SK-N-MC (cell line): Measurements from ENCODE around the gene QSOX2.

Experiments used
- DNase-seq: peaks from one replicate; pipeline ENCODE4 v3.0.0-alpha.2; 2011; ENCODE audit warnings: low read depth, low spot score
- H3K27ac ChIP-seq: fragments of 200-600 bp; sonication (generic); 2 replicates; pipeline ENCODE4 v1.5.1; 2016; ENCODE audit warnings: mixed run types
- H3K36me3 ChIP-seq: fragments of 200-600 bp; sonication (generic); 2 replicates; pipeline ENCODE4 v1.6.1; 2017; ENCODE audit warnings: antibody characterized with exemption, low read length, mixed read lengths; ENCODE audit not compliant: insufficient read depth
- H3K4me3 ChIP-seq: fragments of 200-600 bp; sonication (generic); 2 replicates; pipeline ENCODE4 v1.5.1; 2016
- H3K9ac ChIP-seq: fragments of 200-600 bp; sonication (generic); 2 replicates; pipeline ENCODE4 v1.8.0; 2017; ENCODE audit warnings: mixed run types, mixed read lengths; ENCODE audit not compliant: insufficient read length
- H3K9me3 ChIP-seq: fragments of 200-600 bp; sonication (generic); 2 replicates; pipeline ENCODE4 v1.6.1; 2017; ENCODE audit warnings: low read depth, mild to moderate bottlenecking, antibody characterized with exemption, low read length, moderate library complexity, mixed read lengths
- EZH2 ChIP-seq: fragments of 200-600 bp; sonication (generic); IDR thresholded peaks from one replicate; pipeline ENCODE4 v1.6.1; 2017; ENCODE audit warnings: antibody characterized with exemption
- FOXP2 ChIP-seq: optimal IDR thresholded peaks from 2 replicates; pipeline ENCODE3; 2011; ENCODE audit warnings: mild to moderate bottlenecking, moderate library complexity; ENCODE audit not compliant: insufficient read depth; ENCODE audit errors: extremely low read length, control extremely low read depth
- POLR2AphosphoS5 ChIP-seq: IDR thresholded peaks from 2 replicates; pipeline ENCODE4 v1.6.1; 2012; ENCODE audit warnings: mild to moderate bottlenecking, low read depth, low read length, borderline replicate concordance

Gene QSOX2

GRCh38 chr9:136278221-136278620 lies 32.6 kb upstream of the QSOX2 start:
- Histone ChIP-seq H3K4me3 (no peak overlapping the region), H3K36me3 (no peaks in the 10 kb centered on the region), H3K9me3 (no peaks in the 10 kb centered on the region), H3K9ac (no peak overlapping the region), H3K27ac (no peak overlapping the region)
- no peak for DNase-seq
- TF ChIP-seq EZH2 = no peak

GRCh38 chr9:136277746-136278145 lies 32.1 kb upstream of the QSOX2 start:
- no peak overlapping the region for H3K9ac ChIP-seq
- TF ChIP-seq FOXP2 (no peak), EZH2 (no peak), POLR2AphosphoS5 (no peak)
- DNase-seq = no peak
- H3K4me3 ChIP-seq = no peak overlapping the region
- H3K27ac ChIP-seq = no peak overlapping the region
- H3K36me3 ChIP-seq = no peaks in the 10 kb centered on the region
- H3K9me3 ChIP-seq = no peaks in the 10 kb centered on the region

- Histone ChIP-seq H3K36me3 (no peaks in the 10 kb centered on the region), H3K9me3 (no peaks in the 10 kb centered on the region), H3K27ac (no peak overlapping the region), H3K4me3 (no peak overlapping the region), H3K9ac (no peak overlapping the region)
- TF ChIP-seq EZH2 = no peak
- no peak for TF ChIP-seq POLR2AphosphoS5
- no peak for TF ChIP-seq FOXP2
- no peak for DNase-seq
Measured at GRCh38 chr9:136276716-136277115, 31.1 kb upstream of the QSOX2 start.

- Histone ChIP-seq H3K36me3 (no peaks in the 10 kb centered on the region), H3K4me3 (no peak overlapping the region), H3K9me3 (no peaks in the 10 kb centered on the region), H3K9ac (no peak overlapping the region), H3K27ac (no peak overlapping the region)
- TF ChIP-seq POLR2AphosphoS5 = no peak
- no peak for TF ChIP-seq FOXP2
- no peak for TF ChIP-seq EZH2
- no peak for DNase-seq
Measured at GRCh38 chr9:136275655-136276429, 30.2 kb upstream of the QSOX2 start.

- DNase-seq = no peak
- Histone ChIP-seq H3K4me3 (no peak overlapping the region), H3K9ac (no peak overlapping the region), H3K9me3 (no peaks in the 10 kb centered on the region), H3K36me3 (no peaks in the 10 kb centered on the region), H3K27ac (no peak overlapping the region)
- TF ChIP-seq EZH2 (no peak), FOXP2 (no peak), POLR2AphosphoS5 (no peak)
Measured at GRCh38 chr9:136274786-136275654, 29.4 kb upstream of the QSOX2 start.

GRCh38 chr9:136273921-136274785 lies 28.5 kb upstream of the QSOX2 start:
- Histone ChIP-seq H3K4me3 (no peak overlapping the region), H3K36me3 (no peaks in the 10 kb centered on the region), H3K9me3 (no peaks in the 10 kb centered on the region), H3K9ac (no peak overlapping the region), H3K27ac (no peak overlapping the region)
- no peak for TF ChIP-seq FOXP2
- no peak for TF ChIP-seq EZH2
- TF ChIP-seq POLR2AphosphoS5 = no peak
- DNase-seq = no peak

GRCh38 chr9:136273244-136273865 lies 27.7 kb upstream of the QSOX2 start:
- no peak overlapping the region for H3K4me3 ChIP-seq
- no peak overlapping the region for H3K9ac ChIP-seq
- H3K9me3 ChIP-seq = no peaks in the 10 kb centered on the region
- H3K27ac ChIP-seq = no peak overlapping the region
- no peak for TF ChIP-seq EZH2
- no peak for TF ChIP-seq POLR2AphosphoS5
- no peak for TF ChIP-seq FOXP2
- no peak for DNase-seq
- H3K36me3 ChIP-seq = no peaks in the 10 kb centered on the region
